Hematopoietic multipotent progenitor cell treated with erythropoietin and hydrocortisone succinate and interleukin-3 and kit ligand, for 8 days (in vitro differentiated cells): ENCODE measurements around the gene NRXN3.

Experiments
- DNase-seq: peaks from one replicate; pipeline ENCODE4 v3.0.0-alpha.2; 2015

NRXN3 gene

GRCh38 chr14:79328863-79329262, 1158.7 kb downstream of the NRXN3 start:
- no peak for DNase-seq

- DNase-seq, result no peak
These were observed 1161.7 kb downstream of the NRXN3 start for GRCh38 chr14:79331830-79332229.

- DNase-seq, result no peak
These were observed 1162.5 kb downstream of the NRXN3 start for GRCh38 chr14:79332504-79333197.

GRCh38 chr14:79333198-79333546, 1163.0 kb downstream of the NRXN3 start:
- no peak for DNase-seq

GRCh38 chr14:79334272-79334671, 1164.1 kb downstream of the NRXN3 start:
- no peak for DNase-seq

DNA sequence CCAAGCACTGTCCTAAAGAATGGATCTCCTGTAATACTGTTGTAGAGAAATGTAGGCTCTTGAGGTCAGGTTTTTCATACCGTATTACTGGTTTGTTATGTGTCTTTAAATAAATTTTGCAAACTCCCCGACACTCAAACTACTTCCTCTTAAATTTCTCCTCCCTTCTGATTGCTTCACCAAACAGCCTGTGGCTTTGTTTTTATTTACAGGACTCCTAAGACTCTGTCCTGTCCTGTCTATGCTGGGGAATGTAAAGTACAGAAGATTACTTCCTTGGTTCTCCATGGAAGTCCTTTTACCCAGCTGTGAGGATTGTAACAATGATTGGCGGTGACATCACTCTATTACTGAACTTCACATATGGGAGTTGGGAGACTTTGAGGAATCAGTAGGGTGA, 1167.6 kb downstream of the NRXN3 start:
- no peak for DNase-seq

DNA sequence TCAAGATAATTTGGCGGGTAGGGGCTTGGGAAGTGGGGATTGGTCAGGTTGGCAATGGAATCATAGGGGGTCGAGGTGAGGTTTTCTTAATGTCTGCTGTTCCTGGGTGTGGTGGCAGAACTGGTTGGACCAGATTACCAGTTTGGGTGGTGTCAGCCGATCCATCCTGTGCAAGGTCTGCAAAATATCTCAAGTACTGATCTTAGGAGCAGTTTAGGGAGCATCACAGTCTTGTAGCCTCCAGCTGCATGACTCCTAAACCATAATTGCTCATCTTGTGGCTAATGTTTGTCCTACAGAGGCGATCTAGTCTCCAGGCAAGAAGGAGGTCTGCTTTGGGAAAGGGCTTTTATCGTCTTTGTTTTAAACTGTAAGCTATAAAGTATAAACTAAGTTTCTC, 1172.8 kb downstream of the NRXN3 start:
- no peak for DNase-seq

DNA sequence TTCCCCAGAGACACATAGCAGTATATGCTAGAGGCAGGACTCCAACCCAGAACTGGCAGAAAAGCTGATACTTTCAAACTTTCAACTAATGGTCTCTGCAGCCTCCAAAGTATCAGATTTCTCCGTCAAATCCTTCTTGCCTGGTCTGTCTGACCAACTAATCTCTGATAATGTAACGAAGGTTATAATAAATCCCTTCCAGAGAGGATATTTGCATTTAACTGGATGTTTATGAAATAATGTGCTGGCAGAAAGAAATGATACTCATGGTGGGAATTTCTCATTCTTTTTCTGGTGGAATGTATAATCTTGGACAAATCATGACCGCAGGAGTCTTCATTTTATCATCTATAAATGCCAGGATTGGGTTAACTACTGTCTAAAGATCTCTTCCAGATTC, 1180.8 kb downstream of the NRXN3 start:
- DNase-seq, result no peak

DNA sequence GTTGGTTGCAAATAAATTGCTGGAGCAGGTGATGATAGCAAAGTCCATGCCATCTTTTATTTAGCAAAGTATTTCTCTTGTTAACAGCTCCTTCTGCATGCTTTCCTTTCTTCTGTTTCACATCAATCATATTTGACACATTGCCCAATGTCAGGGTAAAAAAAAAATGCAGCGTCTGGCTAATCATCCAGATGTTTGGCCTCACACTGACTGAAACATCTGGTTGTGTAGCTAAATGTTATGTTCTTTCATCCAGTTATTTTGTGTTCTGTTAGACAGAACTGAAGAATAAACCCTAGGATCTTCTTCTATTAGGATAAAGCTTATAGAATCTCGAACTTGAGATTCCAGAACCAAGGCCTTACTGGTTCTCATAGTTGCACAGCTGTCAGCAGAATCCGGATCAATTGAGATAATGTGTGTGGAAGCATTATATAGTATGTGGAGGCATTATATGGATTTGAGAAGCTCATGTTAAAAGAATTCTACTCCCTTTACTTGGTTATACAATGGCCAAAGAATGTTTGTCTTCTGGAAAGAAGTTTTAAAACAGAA, 1182.0 kb downstream of the NRXN3 start:
- no peak for DNase-seq

GRCh38 chr14:79354336-79354735, 1184.2 kb downstream of the NRXN3 start:
- DNase-seq, result no peak

GRCh38 chr14:79356040-79356439, 1185.9 kb downstream of the NRXN3 start:
- DNase-seq, result no peak

- no peak for DNase-seq
These were observed 1187.1 kb downstream of the NRXN3 start for GRCh38 chr14:79357307-79357706.

DNA sequence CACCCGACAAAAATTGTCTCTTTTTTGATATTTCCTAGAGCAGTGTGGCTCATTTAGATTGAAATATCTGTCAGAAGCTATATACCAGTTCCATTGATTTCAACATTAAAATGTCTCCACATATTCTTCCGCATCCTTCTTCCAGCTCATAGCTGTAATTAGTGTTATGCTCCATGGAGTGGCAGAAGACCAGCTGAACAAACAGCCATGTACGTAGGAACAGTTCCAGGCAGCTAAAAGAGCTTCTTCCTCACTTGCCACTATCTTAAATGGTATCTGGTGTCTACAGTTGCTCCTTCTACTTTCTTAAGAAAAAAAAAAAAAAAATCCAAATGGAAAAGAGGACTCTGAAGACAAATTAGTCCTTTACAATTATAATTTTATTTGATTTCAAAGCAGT, 1193.1 kb downstream of the NRXN3 start:
- no peak for DNase-seq

GRCh38 chr14:79369359-79370332, 1199.5 kb downstream of the NRXN3 start:
- no peak for DNase-seq

- DNase-seq, result no peak
These were observed 1200.8 kb downstream of the NRXN3 start for GRCh38 chr14:79370969-79371368.

DNA sequence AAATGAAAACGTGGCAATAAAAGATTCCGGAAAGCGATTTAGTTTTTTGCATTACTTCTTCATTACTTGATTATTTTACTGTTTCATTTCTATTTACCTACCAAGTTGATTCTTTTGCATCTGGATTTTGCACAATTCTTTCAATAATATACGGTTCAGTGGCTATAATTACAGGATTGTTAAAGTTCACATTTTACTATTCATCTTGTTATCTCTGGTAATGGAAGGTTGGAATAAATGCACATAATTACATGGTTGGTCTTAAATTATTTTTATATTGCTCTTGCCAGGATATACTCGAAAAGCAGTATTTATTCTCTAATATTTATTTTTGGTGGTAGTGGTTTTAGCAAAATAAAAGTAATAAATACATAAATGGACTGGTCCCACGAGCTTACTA, 1203.3 kb downstream of the NRXN3 start:
- no peak for DNase-seq

GRCh38 chr14:79375356-79375755, 1205.2 kb downstream of the NRXN3 start:
- no peak for DNase-seq

DNA sequence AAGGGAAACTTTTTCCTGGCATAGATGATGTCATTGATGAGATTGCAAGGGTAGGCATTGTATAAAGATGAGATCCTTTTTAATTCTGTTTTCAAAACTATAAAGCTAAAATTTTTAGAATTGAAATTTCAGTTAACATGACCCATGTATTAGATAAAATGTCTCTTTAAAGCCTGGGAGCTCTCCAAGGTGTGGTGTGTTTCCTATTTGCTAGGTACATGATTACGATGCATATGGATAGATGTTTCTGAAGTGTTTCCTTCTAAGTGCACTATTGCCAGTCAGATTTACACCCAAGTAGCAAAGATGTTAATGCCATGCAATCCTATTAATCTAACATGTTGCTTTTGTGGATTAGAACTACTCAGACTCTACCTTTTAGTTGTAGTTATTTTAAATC, 1206.4 kb downstream of the NRXN3 start:
- no peak for DNase-seq

- DNase-seq, result no peak
These were observed 1207.8 kb downstream of the NRXN3 start for GRCh38 chr14:79378020-79378419.

- DNase-seq, result no peak
These were observed 1209.1 kb downstream of the NRXN3 start for GRCh38 chr14:79379266-79379665.

- DNase-seq, result no peak
These were observed 1212.9 kb downstream of the NRXN3 start for GRCh38 chr14:79383031-79383430.

DNA sequence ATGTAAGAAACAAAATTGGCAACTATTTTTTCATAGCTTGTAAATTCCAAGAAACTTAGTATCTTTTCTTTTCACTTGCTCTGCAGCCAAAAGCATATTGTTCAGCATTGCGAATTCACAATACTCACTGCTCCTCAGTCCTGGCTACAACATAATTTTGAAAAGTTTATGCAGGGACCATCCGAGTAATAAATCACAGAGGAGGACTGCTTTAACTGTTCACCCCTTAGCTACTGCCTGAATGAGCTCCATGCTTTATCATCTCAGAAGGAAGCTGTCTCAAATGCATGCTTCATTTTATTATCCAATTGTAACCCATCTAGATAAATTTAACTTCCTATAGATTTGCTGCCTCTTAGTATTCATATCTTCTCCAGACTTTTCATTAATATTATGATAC, 1213.3 kb downstream of the NRXN3 start:
- DNase-seq, result no peak

- no peak for DNase-seq
These were observed 1224.9 kb downstream of the NRXN3 start for GRCh38 chr14:79395061-79395460.
